GM12801 (cell line): ENCODE measurements around the gene ACSS3.

Experiments used
- TF ChIP-seq, protein P1 (sequence below): IDR thresholded peaks from one replicate; pipeline ENCODE4 v1.5.1; 2011; ENCODE audit warnings: control low read depth; ENCODE audit not compliant: insufficient read length; ENCODE audit errors: extremely low read depth

ACSS3 gene

DNA sequence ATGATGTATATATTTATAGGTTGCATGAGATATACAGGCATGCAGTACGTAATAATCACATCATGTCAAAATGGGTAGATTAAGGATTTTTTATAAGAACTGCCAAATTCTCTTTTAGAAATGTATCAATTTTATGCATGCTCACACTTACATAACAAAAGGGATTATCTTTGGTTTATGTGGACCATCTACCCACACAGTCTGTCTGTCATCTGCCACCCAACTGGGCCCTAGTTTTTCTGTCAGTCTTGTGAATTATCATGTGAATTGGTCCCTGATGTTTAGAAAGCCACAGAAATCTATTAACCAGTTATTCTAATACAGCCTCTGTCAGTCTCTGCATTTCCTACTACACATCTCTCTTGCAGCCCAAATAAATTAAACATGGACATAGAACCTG is 133.4 kb downstream of the ACSS3 start:
- TF ChIP-seq, protein P1, sequence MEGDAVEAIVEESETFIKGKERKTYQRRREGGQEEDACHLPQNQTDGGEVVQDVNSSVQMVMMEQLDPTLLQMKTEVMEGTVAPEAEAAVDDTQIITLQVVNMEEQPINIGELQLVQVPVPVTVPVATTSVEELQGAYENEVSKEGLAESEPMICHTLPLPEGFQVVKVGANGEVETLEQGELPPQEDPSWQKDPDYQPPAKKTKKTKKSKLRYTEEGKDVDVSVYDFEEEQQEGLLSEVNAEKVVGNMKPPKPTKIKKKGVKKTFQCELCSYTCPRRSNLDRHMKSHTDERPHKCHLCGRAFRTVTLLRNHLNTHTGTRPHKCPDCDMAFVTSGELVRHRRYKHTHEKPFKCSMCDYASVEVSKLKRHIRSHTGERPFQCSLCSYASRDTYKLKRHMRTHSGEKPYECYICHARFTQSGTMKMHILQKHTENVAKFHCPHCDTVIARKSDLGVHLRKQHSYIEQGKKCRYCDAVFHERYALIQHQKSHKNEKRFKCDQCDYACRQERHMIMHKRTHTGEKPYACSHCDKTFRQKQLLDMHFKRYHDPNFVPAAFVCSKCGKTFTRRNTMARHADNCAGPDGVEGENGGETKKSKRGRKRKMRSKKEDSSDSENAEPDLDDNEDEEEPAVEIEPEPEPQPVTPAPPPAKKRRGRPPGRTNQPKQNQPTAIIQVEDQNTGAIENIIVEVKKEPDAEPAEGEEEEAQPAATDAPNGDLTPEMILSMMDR: no peak

DNA sequence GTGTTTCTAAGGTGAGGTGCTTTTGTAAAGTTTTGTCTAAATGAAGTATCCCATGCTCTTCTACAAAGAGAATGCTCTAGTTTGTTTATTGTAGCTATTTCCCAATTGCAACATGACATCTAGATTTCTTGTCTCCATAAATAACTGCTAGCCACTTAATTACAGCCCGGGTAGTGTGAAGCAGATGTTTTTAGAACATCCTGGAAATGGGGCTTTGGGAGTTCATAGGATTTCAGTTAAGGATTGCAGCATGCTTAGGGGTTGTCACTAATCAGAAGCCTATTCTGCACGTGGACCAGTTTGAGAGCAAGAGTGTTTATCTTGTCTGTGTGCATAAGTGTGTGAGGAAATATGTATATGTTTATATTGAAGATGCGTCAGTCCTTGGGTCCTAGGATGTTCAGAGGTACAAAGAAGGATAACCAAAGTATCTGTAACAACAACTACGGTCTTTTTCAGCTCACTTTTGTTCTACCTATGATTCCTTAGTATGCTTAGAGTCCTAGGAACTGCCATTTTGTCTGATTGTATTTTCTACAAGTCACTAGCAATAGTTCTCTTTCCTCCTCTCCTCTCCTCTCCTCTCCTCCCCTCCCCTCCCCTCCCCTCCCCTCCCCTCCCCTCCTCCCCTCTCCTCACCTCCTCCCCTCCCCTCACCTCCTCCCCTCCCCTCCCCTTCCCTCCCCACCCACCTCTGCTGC is 135.3 kb downstream of the ACSS3 start:
- TF ChIP-seq, protein P1: no peak

DNA sequence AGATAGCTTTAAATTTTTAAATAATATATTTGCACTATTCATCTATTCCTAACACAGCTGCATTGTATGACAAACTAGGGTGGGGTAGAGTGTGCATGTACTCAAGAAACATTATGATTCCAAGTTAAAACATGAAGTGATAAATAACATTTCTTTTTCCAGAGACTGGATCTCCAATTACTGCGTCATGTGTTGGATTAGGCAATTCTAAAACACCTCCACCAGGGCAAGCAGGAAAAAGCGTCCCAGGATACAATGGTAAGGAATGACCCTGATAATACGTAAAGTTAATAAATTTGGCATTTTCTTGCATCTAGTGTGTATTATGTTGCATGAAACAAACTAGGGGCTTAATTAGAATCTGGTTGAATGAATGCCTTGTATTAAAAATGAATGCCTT is 138.9 kb downstream of the ACSS3 start:
- TF ChIP-seq, protein P1: no peak

DNA sequence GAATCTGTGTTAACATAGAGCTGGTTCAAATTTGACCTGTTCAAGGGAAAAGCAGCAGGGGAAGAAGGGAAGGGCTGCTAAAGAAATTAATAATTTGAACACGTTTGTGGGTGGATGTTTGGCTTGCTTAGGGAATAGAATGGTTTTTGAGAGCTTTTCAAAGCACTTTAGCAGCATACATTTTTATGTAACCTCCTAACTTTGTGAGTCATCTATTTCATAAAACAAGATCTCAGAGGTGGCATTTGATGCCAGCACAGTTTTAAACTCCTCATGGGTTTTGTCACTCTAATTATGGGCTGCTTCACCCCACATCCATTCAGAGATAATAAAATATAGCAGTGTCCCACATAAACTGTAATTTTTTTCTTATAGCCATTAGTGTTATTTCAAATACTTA is 143.8 kb downstream of the ACSS3 start:
- TF ChIP-seq, protein P1: no peak

DNA sequence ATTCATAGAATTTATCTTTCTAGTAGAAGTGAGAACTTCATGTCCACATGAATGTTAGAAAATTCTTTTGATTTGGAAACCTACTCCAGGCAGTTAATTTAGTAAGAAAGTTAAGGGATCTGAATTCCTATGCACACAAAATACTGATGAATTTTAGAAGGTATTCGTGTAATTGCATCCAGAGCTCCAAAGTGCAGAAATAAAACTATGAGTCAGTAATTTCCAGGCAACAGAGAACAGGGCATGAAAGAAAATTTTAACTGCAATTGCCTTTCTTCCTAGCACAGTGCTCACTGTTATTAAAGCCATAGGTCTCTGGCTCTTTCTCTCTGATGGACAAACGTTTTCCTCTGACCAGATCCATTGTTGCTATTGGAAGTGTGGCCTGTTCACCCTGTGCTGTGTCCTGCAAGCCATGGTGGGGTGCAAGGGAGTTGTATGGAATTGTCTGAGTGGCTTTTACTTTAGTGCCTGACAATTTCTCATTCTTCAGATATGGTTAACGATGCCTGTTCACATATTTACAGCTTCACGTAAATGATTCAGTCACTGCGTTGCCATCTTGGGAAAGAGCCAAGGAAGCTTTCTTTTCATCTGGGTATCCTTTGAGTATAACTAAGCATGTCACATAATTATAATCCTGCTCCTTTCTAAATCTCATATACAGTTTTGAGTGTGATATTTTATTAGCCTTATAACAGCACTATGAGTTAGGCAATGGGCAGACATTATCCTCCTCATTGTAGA is 145.1 kb downstream of the ACSS3 start:
- TF ChIP-seq, protein P1: no peak

DNA sequence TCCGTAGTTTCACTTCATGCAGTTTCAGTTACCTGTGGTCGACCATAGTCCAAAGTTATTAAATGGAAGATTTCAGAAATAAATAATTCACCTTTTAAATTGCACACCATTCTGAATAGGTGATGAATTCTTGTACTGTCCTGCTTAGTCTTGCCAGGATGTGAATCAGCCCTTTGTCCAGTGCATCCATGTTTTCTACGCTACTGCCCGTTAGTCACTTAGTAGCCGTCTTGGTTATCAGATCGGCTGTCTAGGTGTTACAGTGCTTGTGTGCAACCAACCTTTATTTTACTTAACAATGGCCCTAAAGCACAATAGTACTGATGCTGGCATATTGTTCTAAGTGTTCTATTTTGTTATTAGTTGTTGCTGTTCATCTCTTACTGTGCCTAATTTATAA is 146.7 kb downstream of the ACSS3 start:
- TF ChIP-seq, protein P1: no peak

DNA sequence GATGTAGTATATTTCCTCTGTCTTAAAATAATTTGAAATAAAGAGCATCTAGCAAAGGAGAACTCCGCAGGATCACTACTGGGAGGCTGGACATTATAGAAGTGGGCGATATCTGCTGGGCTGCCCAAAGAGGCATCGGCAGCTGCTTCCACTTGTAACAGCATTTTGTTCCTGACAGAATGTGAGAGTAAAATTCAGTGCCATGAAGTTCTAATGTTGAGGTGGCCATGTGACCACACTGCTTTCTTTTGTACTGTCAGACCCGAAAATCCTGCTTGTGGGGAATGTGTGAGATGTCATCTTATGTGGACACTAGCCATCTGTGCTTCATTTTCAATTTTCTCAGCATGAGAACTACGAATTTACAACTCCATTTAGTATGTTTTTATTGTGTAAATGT is 151.9 kb downstream of the ACSS3 start:
- TF ChIP-seq, protein P1: no peak
